ENCODE data around the gene SHISAL1.

The SHISAL1 gene

GRCh38 chr22:44195189-44195871 is 117.4 kb downstream of the SHISAL1 start:
- TF ChIP-seq EZH2 (optimal IDR thresholded peaks at IDR 0.05; ENCODE audit: low read depth, low read length) (no peak), CTCF (IDR thresholded peaks at IDR 0.05; ENCODE audit: low read length) (no peak), EZH2phosphoT487 (IDR thresholded peaks at IDR 0.05; ENCODE audit: low read length) (no peak)
- Histone ChIP-seq H3K4me1 (ENCODE audit: low read length) (peaks cover 30% of the 10 kb centered on the region), H3K36me3 (replicated peaks; ENCODE audit: insufficient read depth, low read length) (no peaks in the 10 kb centered on the region), H4K20me1 (ENCODE audit: insufficient read depth, low read length) (no peaks in the 10 kb centered on the region), H3K9ac (ENCODE audit: low read length) (no peak overlapping the region), H3K27me3 (replicated peaks; ENCODE audit: insufficient read depth, low read length) (peaks cover 25% of the 10 kb centered on the region), H3K4me2 (ENCODE audit: low read depth, low read length) (no peak overlapping the region), H3K27ac (ENCODE audit: low read length) (no peak overlapping the region), H3K4me3 (ENCODE audit: low read length) (no peak overlapping the region), H3K9me3 (replicated peaks; ENCODE audit: insufficient read depth, low read length) (no peaks in the 10 kb centered on the region), H3K9me2 (replicated peaks; ENCODE audit: insufficient read depth, low read length) (no peaks in the 10 kb centered on the region), H2AFZ (ENCODE audit: low read length) (no peak overlapping the region), H3F3A (ENCODE audit: insufficient read depth, low read length) (0 out of 2 replicates have a peak, but pooled peaks cover 7% of the 10 kb centered on the region), H3K79me2 (ENCODE audit: low read length) (no peaks in the 10 kb centered on the region)
- DNase-seq, result peak; percentile 23

- Histone ChIP-seq H2AFZ (ENCODE audit: low read length) (no peak overlapping the region), H3K36me3 (replicated peaks; ENCODE audit: insufficient read depth, low read length) (no peaks in the 10 kb centered on the region), H3K79me2 (ENCODE audit: low read length) (no peaks in the 10 kb centered on the region), H3K9me2 (replicated peaks; ENCODE audit: insufficient read depth, low read length) (no peaks in the 10 kb centered on the region), H4K20me1 (ENCODE audit: insufficient read depth, low read length) (no peaks in the 10 kb centered on the region), H3F3A (ENCODE audit: insufficient read depth, low read length) (0 out of 2 replicates have a peak, but pooled peaks cover 7% of the 10 kb centered on the region), H3K9me3 (replicated peaks; ENCODE audit: insufficient read depth, low read length) (no peaks in the 10 kb centered on the region), H3K27ac (ENCODE audit: low read length) (no peak overlapping the region), H3K9ac (ENCODE audit: low read length) (no peak overlapping the region), H3K4me1 (ENCODE audit: low read length) (peaks cover 30% of the 10 kb centered on the region), H3K4me2 (ENCODE audit: low read depth, low read length) (no peak overlapping the region), H3K4me3 (ENCODE audit: low read length) (no peak overlapping the region), H3K27me3 (replicated peaks; ENCODE audit: insufficient read depth, low read length) (peaks cover 32% of the 10 kb centered on the region)
- DNase-seq, result no peak
- TF ChIP-seq EZH2 (optimal IDR thresholded peaks at IDR 0.05; ENCODE audit: low read depth, low read length), result no peak
- TF ChIP-seq EZH2phosphoT487 (IDR thresholded peaks at IDR 0.05; ENCODE audit: low read length), result no peak
- TF ChIP-seq CTCF (IDR thresholded peaks at IDR 0.05; ENCODE audit: low read length), result no peak
These were observed 118.2 kb downstream of the SHISAL1 start for GRCh38 chr22:44194569-44194968.
